B cell (primary cell): ENCODE measurements around the gene TMEM41B. TPM values are rescaled to one million over a fixed set of nuclear protein-coding genes. Genes with fewer than 3 reads are reported as not detected.
"Not testable (repeated sequence)": the region's sequence is repeated elsewhere in the genome, so short reads cannot be mapped to it uniquely, and the experiment has no call there.

ENCODE experiments used
- ATAC-seq: fragments of 200-7000 bp; cut with Tn5 transposase; one replicate; pipeline ENCODE4 v1.10.0; 2021; ENCODE audit warnings: low read depth, mild to moderate bottlenecking, moderate number of reproducible peaks, moderate library complexity
- CTCF ChIA-PET: fragments of 350-600 bp; sonication (Branson Sonifier 250); formaldehyde crosslinking; loops from one replicate; lab custom pipeline; 2021; ENCODE audit warnings: antibody characterized with exemption, inconsistent platforms; lab: Charles Lee
- POLR2A ChIA-PET: fragments of 350-600 bp; sonication (Branson Sonifier 250); formaldehyde crosslinking; loops from one replicate; lab custom pipeline; 2021; ENCODE audit warnings: antibody characterized with exemption; lab: Charles Lee
- DNase-seq: peaks from one replicate; pipeline ENCODE4 v3.0.0; 2013
- H2AFZ ChIP-seq: 2 replicates; pipeline ENCODE4 v1.6.1; 2012; ENCODE audit warnings: mild to moderate bottlenecking, low read depth, low read length; ENCODE audit not compliant: insufficient read depth, poor library complexity, severe bottlenecking
- H3K27ac ChIP-seq, 2 donors: 1 replicate in 1 of 2; 2 replicates in 1 of 2; pipeline ENCODE4 v1.5.1; 2012 to 2013; ENCODE audit warnings: low read length in 2 of 2, mild to moderate bottlenecking in 2 of 2, moderate library complexity in 1 of 2
- H3K27me3 ChIP-seq, 4 experiments: fragments of 200-600 bp in 1 of 4; sonication (generic) in 1 of 4; replicated peaks in 1 of 4; 1 replicate in 2 of 4; 2 replicates in 2 of 4; pipeline versions ENCODE4 v1.6.1 to v1.7.0; 2013 to 2016; ENCODE audit warnings: low read length in 3 of 4, mild to moderate bottlenecking in 2 of 4, mixed read lengths in 1 of 4, moderate library complexity in 1 of 4; ENCODE audit not compliant: insufficient read depth in 4 of 4, control insufficient read depth in 3 of 4; ENCODE audit errors: control extremely low read depth in 1 of 4
- H3K36me3 ChIP-seq, 2 experiments: replicated peaks in 1 of 2; 1 replicate in 1 of 2; 2 replicates in 1 of 2; pipeline versions ENCODE4 v1.6.1 to v1.7.1; 2013; ENCODE audit warnings: low read length in 1 of 2; ENCODE audit not compliant: insufficient read depth in 2 of 2, control insufficient read depth in 1 of 2; ENCODE audit errors: control extremely low read depth in 1 of 2, extremely low read depth in 1 of 2
- H3K4me1 ChIP-seq, 2 donors: fragments of 200-600 bp in 1 of 2; sonication (generic) in 1 of 2; 1 replicate in 1 of 2; 2 replicates in 1 of 2; pipeline versions ENCODE4 v1.5.1 to v1.6.1; 2013 to 2017; ENCODE audit warnings: low read length in 2 of 2; ENCODE audit not compliant: control insufficient read depth in 2 of 2, insufficient read depth in 2 of 2
- H3K4me2 ChIP-seq: replicated peaks from 2 replicates; pipeline ENCODE3; 2012; ENCODE audit warnings: mild to moderate bottlenecking, low read depth, low read length; ENCODE audit not compliant: poor library complexity, severe bottlenecking
- H3K4me3 ChIP-seq, 5 experiments: fragments of 200-600 bp in 1 of 5; sonication (generic) in 1 of 5; 1 replicate in 3 of 5; 2 replicates in 2 of 5; pipeline versions ENCODE4 v1.5.1 to v1.7.0; 2011 to 2016; ENCODE audit warnings: low read length in 4 of 5, mild to moderate bottlenecking in 4 of 5, low read depth in 2 of 5, control low read depth in 1 of 5, moderate library complexity in 1 of 5; ENCODE audit not compliant: insufficient read depth in 1 of 5; ENCODE audit errors: control extremely low read depth in 1 of 5, extremely low read depth in 1 of 5
- H3K79me2 ChIP-seq: fragments of 200-600 bp; sonication (generic); one replicate; pipeline ENCODE4 v1.6.0; 2016; ENCODE audit warnings: low read length; ENCODE audit not compliant: control insufficient read depth, insufficient read depth
- H3K9ac ChIP-seq: fragments of 200-600 bp; sonication (generic); 2 replicates; pipeline ENCODE4 v1.6.1; 2017; ENCODE audit warnings: mild to moderate bottlenecking, low read length, moderate library complexity
- H3K9me3 ChIP-seq, 3 donors: one replicate each; pipeline versions ENCODE4 v1.6.1 to v1.7.1; 2013; ENCODE audit warnings: low read length in 2 of 3; ENCODE audit not compliant: control insufficient read depth in 2 of 3, insufficient read depth in 1 of 3; ENCODE audit errors: control extremely low read depth in 1 of 3
- H4K20me1 ChIP-seq: 2 replicates; pipeline ENCODE4 v1.6.0; 2012; ENCODE audit warnings: mild to moderate bottlenecking, low read length; ENCODE audit not compliant: insufficient read depth, control insufficient read depth, poor library complexity, severe bottlenecking
- H3K27ac Mint-ChIP-seq: one replicate; pipeline ENCODE4 v1.8.0; 2021; ENCODE audit warnings: mixed read lengths
- H3K27me3 Mint-ChIP-seq: one replicate; pipeline ENCODE4 v1.8.0; 2021; ENCODE audit warnings: mixed read lengths
- H3K4me1 Mint-ChIP-seq: one replicate; pipeline ENCODE4 v1.8.0; 2021; ENCODE audit warnings: mixed read lengths
- H3K4me3 Mint-ChIP-seq: one replicate; pipeline ENCODE4 v1.8.0; 2021; ENCODE audit warnings: mixed read lengths
- H3K9me3 Mint-ChIP-seq: one replicate; pipeline ENCODE4 v1.8.0; 2022; ENCODE audit warnings: mixed read lengths; ENCODE audit not compliant: insufficient read depth
- CTCF ChIP-seq: fragments of 200-600 bp; IDR thresholded peaks from one replicate; pipeline ENCODE4 v1.8.0; 2022; ENCODE audit warnings: antibody characterized with exemption, mild to moderate bottlenecking
- EZH2 ChIP-seq: IDR thresholded peaks from 2 replicates; pipeline ENCODE4 v1.6.1; 2012; ENCODE audit warnings: borderline replicate concordance, low read depth, mild to moderate bottlenecking, moderate library complexity, low read length; ENCODE audit not compliant: insufficient read depth, poor library complexity, severe bottlenecking
- WGBS: methylation state at CpG from one replicate; pipeline ENCODE4 v1.1.5; 2013; ENCODE audit warnings: missing lambda C conversion rate; ENCODE audit not compliant: insufficient coverage; 5-methylcytosine and 5-hydroxymethylcytosine counted together
- intact Hi-C: fragments of 100-400 bp; cut with micrococcal nuclease; formaldehyde crosslinking; loops from one replicate; pipeline ENCODE4 v1.10.0; 2022
- polyA plus RNA-seq: library from polyadenylated mRNA; depleted of rRNA; stranded (reverse); fragments of >200 nt; gene quantifications from 2 replicates; pipeline ENCODE4 v1.2.3, GENCODE V29; 2012
- total RNA-seq, 2 donors: library from RNA; stranded (reverse); fragments of 120-200 nt in 1 of 2; gene quantifications; 1 replicate in 1 of 2; 2 replicates in 1 of 2; pipeline versions ENCODE4 v1.2.3 to v1.2.4, GENCODE V29; 2013 to 2022

Gene TMEM41B
- total and polyA plus RNA-seq, 2 donors (not counting 1 experiment from before 2014, with no cell fraction given), result 16.1 to 43.9 TPM

- peak overlapping the region; percentile 94 for H3K27ac Mint-ChIP-seq
- peak overlapping the region; percentile 62 to 84 for H3K27ac ChIP-seq
Measured at GRCh38 chr11:9263840-9264315, 50.5 kb downstream of the TMEM41B start.

GRCh38 chr11:9260838-9261146 is 53.6 kb downstream of the TMEM41B start:
- Mint-ChIP-seq H3K27ac (peak overlapping the region; percentile 75), H3K4me1 (peaks cover 37% of the 10 kb centered on the region), H3K4me3 (peak overlapping the region; percentile 33)
- ATAC-seq, H3K4me3 ChIP-seq, H3K27ac ChIP-seq, H3K9ac ChIP-seq, H3K27me3 ChIP-seq, H3K9me3 Mint-ChIP-seq, H2AFZ ChIP-seq, H3K36me3 ChIP-seq, POLR2A ChIA-PET, DNase-seq, H3K27me3 Mint-ChIP-seq, H3K9me3 ChIP-seq: not testable (repeated sequence)
- CTCF ChIA-PET, result interaction anchor here (0.7 to 1.8 kb wide), 3 partner anchors 11 to 90 kb away, joined by 3 to 6 read pairs (median 4); no protein-coding TSS in a partner anchor
- peaks cover 53% of the 10 kb centered on the region for H3K79me2 ChIP-seq
- H4K20me1 ChIP-seq, result peaks cover 13% of the 10 kb centered on the region
- intact Hi-C loops, result loop anchor here (5.0 kb wide), 1 partner anchor 122 kb away; the partner anchor contains the start of gene IPO7
- H3K4me2 ChIP-seq, result peak overlapping the region; percentile 43
- WGBS, result no CpG with 5 or more reads among the region's 2 CpGs
- peaks cover 17 to 28% of the 10 kb centered on the region in 2 donors for H3K4me1 ChIP-seq

More at GRCh38 chr11:9263840-9264315, 50.5 kb downstream of the TMEM41B start:
- peaks cover 32% of the 10 kb centered on the region for H3K79me2 ChIP-seq
- H3K9ac ChIP-seq, result peak overlapping the region; percentile 93
- H3K4me2 ChIP-seq, result peak overlapping the region; percentile 96
- no peaks in the 10 kb centered on the region for H3K36me3 ChIP-seq
- Mint-ChIP-seq H3K9me3 (no peaks in the 10 kb centered on the region), H3K4me1 (peaks cover 40% of the 10 kb centered on the region), H3K27me3 (no peaks in the 10 kb centered on the region), H3K4me3 (peak overlapping the region; percentile 97)
- peak; percentile 74 for DNase-seq
- CTCF ChIA-PET, result no interaction called here
- H3K27me3 ChIP-seq, result no peaks in the 10 kb centered on the region
- intact Hi-C loops, result loop anchor here (1.0 to 5.0 kb wide), 2 partner anchors 118 to 197 kb away; partner anchors contain the start of genes IPO7 and ZNF143
- H3K9me3 ChIP-seq, result no peaks in the 10 kb centered on the region
- POLR2A ChIA-PET, result interaction anchor here (0.7 to 0.9 kb wide), 3 partner anchors 50 to 1503 kb away, joined by 3 to 8 read pairs (median 4); partner anchors contain the start of gene ZNF143
- H2AFZ ChIP-seq, result peak overlapping the region; percentile 84
- ATAC-seq, result peak; percentile 48
- H4K20me1 ChIP-seq, result peaks cover 13% of the 10 kb centered on the region
- TF ChIP-seq CTCF, result no peak
- no peak for TF ChIP-seq EZH2
- peaks cover 17 to 29% of the 10 kb centered on the region in 2 donors for H3K4me1 ChIP-seq
- H3K4me3 ChIP-seq, result peak overlapping the region; percentile 64 to 94 (median 91)
- 0% methylated on average over 5 of the region's 9 CpGs for WGBS
